Measurements from ENCODE around the gene DNAL4.

Gene DNAL4

GRCh38 chr22:38745676-38746460 lies 48.1 kb downstream of the DNAL4 start:
- no peak overlapping the region for H3K4me3 ChIP-seq (ENCODE audit: low read depth, low read length)
- no peak for DNase-seq
- no peaks in the 10 kb centered on the region for H3K9me3 ChIP-seq
- H3K36me3 ChIP-seq: peaks cover 81% of the 10 kb centered on the region
- H3K27me3 ChIP-seq: no peaks in the 10 kb centered on the region
- no peaks in the 10 kb centered on the region for H3K4me1 ChIP-seq
- TF ChIP-seq CTCF (IDR thresholded peaks at IDR 0.05; ENCODE audit: low read depth, low read length): no peak

GRCh38 chr22:38744981-38745380 lies 49.0 kb downstream of the DNAL4 start:
- Histone ChIP-seq H3K9me3 (no peaks in the 10 kb centered on the region), H3K36me3 (peaks cover 81% of the 10 kb centered on the region), H3K27me3 (no peaks in the 10 kb centered on the region), H3K4me3 (ENCODE audit: low read depth, low read length) (no peak overlapping the region), H3K4me1 (no peaks in the 10 kb centered on the region)
- DNase-seq: no peak
- TF ChIP-seq CTCF (IDR thresholded peaks at IDR 0.05; ENCODE audit: low read depth, low read length): no peak

- DNase-seq: no peak
- H3K4me3 ChIP-seq (ENCODE audit: low read depth, low read length): no peak overlapping the region
- no peak for TF ChIP-seq CTCF (IDR thresholded peaks at IDR 0.05; ENCODE audit: low read depth, low read length)
- H3K4me1 ChIP-seq: no peaks in the 10 kb centered on the region
- no peaks in the 10 kb centered on the region for H3K27me3 ChIP-seq
- peaks cover 83% of the 10 kb centered on the region for H3K36me3 ChIP-seq
- H3K9me3 ChIP-seq: no peaks in the 10 kb centered on the region
Measured at GRCh38 chr22:38742176-38742942, 51.6 kb downstream of the DNAL4 start.

GRCh38 chr22:38741576-38741975 lies 52.4 kb downstream of the DNAL4 start:
- no peak for TF ChIP-seq CTCF (IDR thresholded peaks at IDR 0.05; ENCODE audit: low read depth, low read length)
- no peaks in the 10 kb centered on the region for H3K9me3 ChIP-seq
- no peaks in the 10 kb centered on the region for H3K4me1 ChIP-seq
- no peak for DNase-seq
- H3K4me3 ChIP-seq (ENCODE audit: low read depth, low read length): no peak overlapping the region
- peaks cover 89% of the 10 kb centered on the region for H3K36me3 ChIP-seq
- no peaks in the 10 kb centered on the region for H3K27me3 ChIP-seq

- Histone ChIP-seq H3K36me3 (peaks cover 93% of the 10 kb centered on the region), H3K4me3 (ENCODE audit: low read depth, low read length) (no peak overlapping the region), H3K27me3 (no peaks in the 10 kb centered on the region), H3K9me3 (no peaks in the 10 kb centered on the region), H3K4me1 (no peaks in the 10 kb centered on the region)
- no peak for DNase-seq
- no peak for TF ChIP-seq CTCF (IDR thresholded peaks at IDR 0.05; ENCODE audit: low read depth, low read length)
Measured at GRCh38 chr22:38741166-38741565, 52.8 kb downstream of the DNAL4 start.

- TF ChIP-seq CTCF (IDR thresholded peaks at IDR 0.05; ENCODE audit: low read depth, low read length): no peak
- H3K36me3 ChIP-seq: peaks cover 94% of the 10 kb centered on the region
- no peak overlapping the region for H3K4me3 ChIP-seq (ENCODE audit: low read depth, low read length)
Measured at GRCh38 chr22:38740754-38741153, 53.2 kb downstream of the DNAL4 start.

More at GRCh38 chr22:38740754-38741153, 53.2 kb downstream of the DNAL4 start:
- no peaks in the 10 kb centered on the region for H3K27me3 ChIP-seq
- no peak for DNase-seq
- no peaks in the 10 kb centered on the region for H3K9me3 ChIP-seq
- no peaks in the 10 kb centered on the region for H3K4me1 ChIP-seq

All from BE2C (cell line).